GM19455 (cell line): ENCODE data around the gene MIA.
"Not testable (repeated sequence)": the region's sequence is repeated elsewhere in the genome, so short reads cannot be mapped to it uniquely, and the experiment has no call there.

Experiments
- ATAC-seq: cut with Tn5 transposase; IDR thresholded peaks from one replicate; pipeline ENCODE4 v1.9.1; 2021; ENCODE audit not compliant: unreplicated experiment

The MIA gene

GRCh38 chr19:40750058-40750873 is 25.1 kb upstream of the MIA start, which contains the start of gene ACTMAP:
ACTMAP (minus strand) TSS chr19:40750477; CDS start chr19:40749803, 674 bp downstream.
- ATAC-seq: peak; percentile 79

- ATAC-seq: peak; percentile 50
Observed at GRCh38 chr19:40750874-40751537, 24.3 kb upstream of the MIA start, which contains the start of gene SNRPA. SNRPA (plus strand) TSS chr19:40751203; CDS start chr19:40751409, 206 bp downstream.

- no peak for ATAC-seq
Observed at GRCh38 chr19:40752257-40752781, 23.0 kb upstream of the MIA start.

GRCh38 chr19:40754611-40755247 is 20.6 kb upstream of the MIA start:
- ATAC-seq: no peak

GRCh38 chr19:40755248-40755624 is 20.1 kb upstream of the MIA start:
- ATAC-seq: no peak

GRCh38 chr19:40755791-40756190 is 19.5 kb upstream of the MIA start:
- no peak for ATAC-seq

- no peak for ATAC-seq
Observed at GRCh38 chr19:40756502-40757110, 18.7 kb upstream of the MIA start.

- ATAC-seq: no peak
Observed at GRCh38 chr19:40758491-40758890, 16.8 kb upstream of the MIA start.

GRCh38 chr19:40759352-40759751 is 16.0 kb upstream of the MIA start:
- no peak for ATAC-seq

GRCh38 chr19:40762754-40763470 is 12.4 kb upstream of the MIA start:
- ATAC-seq: no peak

- no peak for ATAC-seq
Observed at GRCh38 chr19:40763526-40763925, 11.8 kb upstream of the MIA start.

GRCh38 chr19:40763963-40764362 is 11.4 kb upstream of the MIA start:
- no peak for ATAC-seq

GRCh38 chr19:40766385-40766784 is 8.9 kb upstream of the MIA start:
- not testable (repeated sequence) for ATAC-seq

GRCh38 chr19:40768869-40769268 is 6.5 kb upstream of the MIA start:
- ATAC-seq: no peak

- ATAC-seq: not testable (repeated sequence)
Observed at GRCh38 chr19:40771101-40771862, 4.0 kb upstream of the MIA start.

GRCh38 chr19:40775632-40776022 is 306 bp downstream of the MIA start:
- no peak for ATAC-seq

GRCh38 chr19:40776364-40776763 is 1.0 kb downstream of the MIA start:
- ATAC-seq: no peak

- ATAC-seq: peak; percentile 62
Observed at GRCh38 chr19:40776932-40777644, 1.8 kb downstream of the MIA start.

- no peak for ATAC-seq
Observed at GRCh38 chr19:40777645-40777936, 2.3 kb downstream of the MIA start.
